Measurements from ENCODE around the gene KLHL29.

DNA sequence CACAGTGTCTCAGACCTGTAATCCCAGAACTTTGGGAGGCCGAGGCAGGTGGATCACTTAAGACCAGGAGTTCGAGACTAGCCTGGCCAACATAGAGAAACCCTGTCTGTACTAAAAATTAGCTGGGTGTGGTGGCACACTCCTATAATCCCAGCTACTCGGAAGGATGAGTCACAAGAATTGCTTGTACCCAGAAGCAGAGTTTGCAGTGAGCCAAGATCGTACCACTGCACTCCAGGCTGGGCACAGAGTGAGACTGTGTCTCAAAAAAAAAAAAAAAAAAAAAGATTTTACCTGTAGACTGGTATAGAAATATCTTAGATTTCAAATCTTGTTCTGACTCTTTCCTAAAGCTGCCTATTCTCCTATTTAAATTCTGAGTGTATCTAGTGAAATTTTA lies 7.2 kb upstream of the KLHL29 start:
- TF ChIP-seq, protein P1, sequence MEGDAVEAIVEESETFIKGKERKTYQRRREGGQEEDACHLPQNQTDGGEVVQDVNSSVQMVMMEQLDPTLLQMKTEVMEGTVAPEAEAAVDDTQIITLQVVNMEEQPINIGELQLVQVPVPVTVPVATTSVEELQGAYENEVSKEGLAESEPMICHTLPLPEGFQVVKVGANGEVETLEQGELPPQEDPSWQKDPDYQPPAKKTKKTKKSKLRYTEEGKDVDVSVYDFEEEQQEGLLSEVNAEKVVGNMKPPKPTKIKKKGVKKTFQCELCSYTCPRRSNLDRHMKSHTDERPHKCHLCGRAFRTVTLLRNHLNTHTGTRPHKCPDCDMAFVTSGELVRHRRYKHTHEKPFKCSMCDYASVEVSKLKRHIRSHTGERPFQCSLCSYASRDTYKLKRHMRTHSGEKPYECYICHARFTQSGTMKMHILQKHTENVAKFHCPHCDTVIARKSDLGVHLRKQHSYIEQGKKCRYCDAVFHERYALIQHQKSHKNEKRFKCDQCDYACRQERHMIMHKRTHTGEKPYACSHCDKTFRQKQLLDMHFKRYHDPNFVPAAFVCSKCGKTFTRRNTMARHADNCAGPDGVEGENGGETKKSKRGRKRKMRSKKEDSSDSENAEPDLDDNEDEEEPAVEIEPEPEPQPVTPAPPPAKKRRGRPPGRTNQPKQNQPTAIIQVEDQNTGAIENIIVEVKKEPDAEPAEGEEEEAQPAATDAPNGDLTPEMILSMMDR (IDR thresholded peaks at IDR 0.05; ENCODE audit: insufficient read depth, low read length) = no peak
- TF ChIP-seq POLR2AphosphoS5 (IDR thresholded peaks at IDR 0.05; ENCODE audit: low read depth) = no peak

Measured in HL-60 (cell line).